ENCODE data around the gene MED10. TPM values are rescaled to one million over a fixed set of nuclear protein-coding genes. Genes with fewer than 3 reads are reported as not detected.
A peak's percentile ranks its signal among the peaks of the same experiment; 100 is the strongest.

Gene MED10
- total RNA-seq, 1 experiment from 2014 or later: 15.1 TPM

- DNase-seq (ENCODE audit: low read depth): peak; percentile 67
Observed at GRCh38 chr5:6399980-6400910, 21.9 kb upstream of the MED10 start.

- no peak for DNase-seq (ENCODE audit: low read depth)
Observed at GRCh38 chr5:6398570-6399230, 20.4 kb upstream of the MED10 start.

- no peak for DNase-seq (ENCODE audit: low read depth)
Observed at GRCh38 chr5:6397536-6398269, 19.4 kb upstream of the MED10 start.

GRCh38 chr5:6396836-6397535 lies 18.6 kb upstream of the MED10 start:
- DNase-seq (ENCODE audit: low read depth): no peak

- no peak for DNase-seq (ENCODE audit: low read depth)
Observed at GRCh38 chr5:6396043-6396442, 17.7 kb upstream of the MED10 start.

- DNase-seq (ENCODE audit: low read depth): no peak
Observed at GRCh38 chr5:6395621-6396020, 17.3 kb upstream of the MED10 start.

GRCh38 chr5:6395102-6395445 lies 16.7 kb upstream of the MED10 start:
- no peak for DNase-seq (ENCODE audit: low read depth)

GRCh38 chr5:6394429-6395101 lies 16.2 kb upstream of the MED10 start:
- no peak for DNase-seq (ENCODE audit: low read depth)

- no peak for DNase-seq (ENCODE audit: low read depth)
Observed at GRCh38 chr5:6393596-6394194, 15.3 kb upstream of the MED10 start.

- DNase-seq (ENCODE audit: low read depth): no peak
Observed at GRCh38 chr5:6392561-6392960, 14.2 kb upstream of the MED10 start.

- no peak for DNase-seq (ENCODE audit: low read depth)
Observed at GRCh38 chr5:6391151-6391550, 12.8 kb upstream of the MED10 start.

- no peak for DNase-seq (ENCODE audit: low read depth)
Observed at GRCh38 chr5:6389946-6390530, 11.7 kb upstream of the MED10 start.

GRCh38 chr5:6389397-6389796 lies 11.1 kb upstream of the MED10 start:
- DNase-seq (ENCODE audit: low read depth): no peak

GRCh38 chr5:6387970-6388369 lies 9.6 kb upstream of the MED10 start:
- DNase-seq (ENCODE audit: low read depth): no peak

- no peak for DNase-seq (ENCODE audit: low read depth)
Observed at GRCh38 chr5:6386271-6386670, 7.9 kb upstream of the MED10 start.

- no peak for DNase-seq (ENCODE audit: low read depth)
Observed at GRCh38 chr5:6384856-6385255, 6.5 kb upstream of the MED10 start.

- no peak for DNase-seq (ENCODE audit: low read depth)
Observed at GRCh38 chr5:6383376-6383775, 5.0 kb upstream of the MED10 start.

GRCh38 chr5:6379246-6379645 lies 899 bp upstream of the MED10 start:
- no peak for DNase-seq (ENCODE audit: low read depth)

GRCh38 chr5:6378766-6379103 lies 388 bp upstream of the MED10 start:
- DNase-seq (ENCODE audit: low read depth): no peak

- no peak for DNase-seq (ENCODE audit: low read depth)
Observed at GRCh38 chr5:6377582-6377904, 804 bp downstream of the MED10 start.

- no peak for DNase-seq (ENCODE audit: low read depth)
Observed at GRCh38 chr5:6376974-6377520, 1.3 kb downstream of the MED10 start.

Data from Daoy (cell line).